PFSK-1 (cell line): ENCODE measurements around the gene SUDS3.

ENCODE experiments used
- FOXP2 ChIP-seq: optimal IDR thresholded peaks from 2 replicates; pipeline ENCODE3; 2011; ENCODE audit warnings: borderline replicate concordance, control low read depth, inconsistent platforms; ENCODE audit not compliant: insufficient read depth; ENCODE audit errors: extremely low read length, extremely low read depth
- POLR2AphosphoS5 ChIP-seq: IDR thresholded peaks from 2 replicates; pipeline ENCODE4 v1.6.1; 2012; ENCODE audit warnings: low read depth, mild to moderate bottlenecking, control low read depth, low read length, moderate library complexity
- REST ChIP-seq, 2 experiments: IDR thresholded peaks; 2 replicates each; pipeline versions ENCODE4 v1.6.1 to v1.8.0; 2011 to 2012; ENCODE audit warnings: low read depth in 2 of 2, low read length in 2 of 2, control low read depth in 1 of 2, inconsistent platforms in 1 of 2, mild to moderate bottlenecking in 1 of 2, moderate library complexity in 1 of 2; ENCODE audit not compliant: insufficient read depth in 1 of 2
- SIN3A ChIP-seq: IDR thresholded peaks from 2 replicates; pipeline ENCODE4 v1.6.1; 2012; ENCODE audit warnings: mild to moderate bottlenecking, low read length, moderate library complexity, borderline replicate concordance; ENCODE audit not compliant: insufficient read depth
- TAF1 ChIP-seq: IDR thresholded peaks from 2 replicates; pipeline ENCODE4 v1.6.1; 2012; ENCODE audit warnings: low read length, control low read depth, borderline replicate concordance; ENCODE audit not compliant: insufficient read depth

- TF ChIP-seq TAF1 (0 out of 2 replicates have a peak, but pooled peaks have one; percentile 43), POLR2AphosphoS5 (0 out of 2 replicates have a peak, but pooled peaks have one; percentile 37), REST (IDR thresholded peaks at IDR 0.05; ENCODE audit: insufficient read depth in 1 of 2, low read depth in 2 of 2, low read length in 2 of 2) (no peak), SIN3A (0 out of 2 replicates have a peak, but pooled peaks have one; percentile 11), FOXP2 (peak; percentile 60)
These were observed at the start of gene SUDS3 for GRCh38 chr12:118376089-118377020.
